Parathyroid adenoma (tissue), 2 donors: Measurements from ENCODE around the gene EDEM2.
"Not testable (repeated sequence)": the region's sequence is repeated elsewhere in the genome, so short reads cannot be mapped to it uniquely, and the experiment has no call there.

Source experiments
- H2AFZ ChIP-seq: fragments of 300-600 bp; sonication (generic); one replicate; pipeline ENCODE4 v1.7.0; 2017; ENCODE audit warnings: antibody characterized with exemption, mild to moderate bottlenecking
- H3K27ac ChIP-seq: fragments of 300-600 bp; sonication (generic); one replicate; pipeline ENCODE4 v1.7.0; 2017
- H3K27me3 ChIP-seq: fragments of 300-600 bp; sonication (generic); one replicate; pipeline ENCODE4 v1.7.0; 2017; ENCODE audit warnings: low read length; ENCODE audit not compliant: control insufficient read depth, insufficient read depth
- H3K36me3 ChIP-seq: fragments of 300-600 bp; sonication (generic); one replicate; pipeline ENCODE4 v1.7.0; 2017; ENCODE audit warnings: low read length; ENCODE audit not compliant: control insufficient read depth, insufficient read depth
- H3K4me1 ChIP-seq: fragments of 300-600 bp; sonication (generic); one replicate; pipeline ENCODE4 v1.7.0; 2017; ENCODE audit warnings: control low read depth
- H3K4me2 ChIP-seq: fragments of 300-600 bp; sonication (generic); one replicate; pipeline ENCODE4 v1.7.0; 2017; ENCODE audit warnings: low read length
- H3K4me3 ChIP-seq: fragments of 300-600 bp; sonication (generic); one replicate; pipeline ENCODE4 v1.7.0; 2017; ENCODE audit warnings: low read depth, low read length
- H3K79me2 ChIP-seq: fragments of 300-600 bp; sonication (generic); one replicate; pipeline ENCODE4 v1.7.0; 2017; ENCODE audit warnings: control low read depth
- H3K9ac ChIP-seq: fragments of 300-600 bp; sonication (generic); one replicate; pipeline ENCODE4 v1.7.0; 2017; ENCODE audit warnings: mild to moderate bottlenecking
- H3K9me3 ChIP-seq: fragments of 300-600 bp; sonication (generic); one replicate; pipeline ENCODE4 v1.7.0; 2017; ENCODE audit warnings: low read length; ENCODE audit not compliant: control insufficient read depth
- TF ChIP-seq, protein P1 (sequence below): fragments of 300-600 bp; sonication (generic); IDR thresholded peaks from one replicate; pipeline ENCODE4 v1.7.0; 2017; ENCODE audit warnings: antibody characterized with exemption, mild to moderate bottlenecking
- donor health status: primary hyperparathyroidism.

The EDEM2 gene, protein sequence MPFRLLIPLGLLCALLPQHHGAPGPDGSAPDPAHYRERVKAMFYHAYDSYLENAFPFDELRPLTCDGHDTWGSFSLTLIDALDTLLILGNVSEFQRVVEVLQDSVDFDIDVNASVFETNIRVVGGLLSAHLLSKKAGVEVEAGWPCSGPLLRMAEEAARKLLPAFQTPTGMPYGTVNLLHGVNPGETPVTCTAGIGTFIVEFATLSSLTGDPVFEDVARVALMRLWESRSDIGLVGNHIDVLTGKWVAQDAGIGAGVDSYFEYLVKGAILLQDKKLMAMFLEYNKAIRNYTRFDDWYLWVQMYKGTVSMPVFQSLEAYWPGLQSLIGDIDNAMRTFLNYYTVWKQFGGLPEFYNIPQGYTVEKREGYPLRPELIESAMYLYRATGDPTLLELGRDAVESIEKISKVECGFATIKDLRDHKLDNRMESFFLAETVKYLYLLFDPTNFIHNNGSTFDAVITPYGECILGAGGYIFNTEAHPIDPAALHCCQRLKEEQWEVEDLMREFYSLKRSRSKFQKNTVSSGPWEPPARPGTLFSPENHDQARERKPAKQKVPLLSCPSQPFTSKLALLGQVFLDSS

DNA sequence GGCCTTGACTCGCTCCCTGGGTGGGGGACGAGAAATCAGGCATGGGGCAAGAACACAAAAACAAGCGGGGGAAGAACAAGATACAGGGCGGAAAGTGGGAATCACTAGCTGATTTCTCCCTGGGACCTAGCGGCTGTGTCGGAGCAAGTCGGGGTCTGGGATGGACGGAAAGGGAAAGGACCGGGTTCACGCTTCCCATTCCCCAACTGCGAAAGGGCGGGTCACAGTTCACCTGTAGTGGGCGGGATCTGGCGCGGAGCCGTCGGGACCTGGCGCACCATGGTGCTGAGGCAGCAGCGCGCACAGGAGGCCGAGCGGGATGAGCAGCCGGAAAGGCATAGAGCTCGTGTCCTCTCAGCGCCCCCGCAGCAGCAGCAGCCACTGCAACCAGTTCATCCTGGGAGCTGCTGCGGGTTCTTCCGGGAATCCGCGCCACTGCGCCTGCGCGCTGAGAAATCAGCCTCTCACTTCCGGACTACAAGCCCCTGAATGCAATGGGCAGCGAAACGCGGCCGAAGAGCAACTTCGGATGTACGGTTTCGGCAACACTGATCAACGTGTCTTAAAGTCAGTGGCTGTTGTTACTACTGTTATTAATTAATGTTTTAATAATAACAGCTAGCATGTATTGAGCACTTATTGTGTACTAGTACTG, at the start of gene EDEM2:
EDEM2 (minus strand) TSS at position 417 of the 655 bp plus-strand sequence; CDS start at position 339, 78 bp downstream.
- peak within 1 kb of the TSS; percentile 94 for H3K4me2 ChIP-seq
- peaks cover 5% of the 10 kb centered on the region for H3K4me1 ChIP-seq
- no peaks in the 10 kb centered on the region for H3K79me2 ChIP-seq

GRCh38 chr20:35196313-35196712, 49.2 kb upstream of the EDEM2 start:
- H3K27ac ChIP-seq, result no peak overlapping the region
- no peaks in the 10 kb centered on the region for H3K79me2 ChIP-seq
- H3K4me1 ChIP-seq, result no peaks in the 10 kb centered on the region
- no peaks in the 10 kb centered on the region for H3K27me3 ChIP-seq
- H3K36me3 ChIP-seq, result no peaks in the 10 kb centered on the region
- TF ChIP-seq, protein P1, sequence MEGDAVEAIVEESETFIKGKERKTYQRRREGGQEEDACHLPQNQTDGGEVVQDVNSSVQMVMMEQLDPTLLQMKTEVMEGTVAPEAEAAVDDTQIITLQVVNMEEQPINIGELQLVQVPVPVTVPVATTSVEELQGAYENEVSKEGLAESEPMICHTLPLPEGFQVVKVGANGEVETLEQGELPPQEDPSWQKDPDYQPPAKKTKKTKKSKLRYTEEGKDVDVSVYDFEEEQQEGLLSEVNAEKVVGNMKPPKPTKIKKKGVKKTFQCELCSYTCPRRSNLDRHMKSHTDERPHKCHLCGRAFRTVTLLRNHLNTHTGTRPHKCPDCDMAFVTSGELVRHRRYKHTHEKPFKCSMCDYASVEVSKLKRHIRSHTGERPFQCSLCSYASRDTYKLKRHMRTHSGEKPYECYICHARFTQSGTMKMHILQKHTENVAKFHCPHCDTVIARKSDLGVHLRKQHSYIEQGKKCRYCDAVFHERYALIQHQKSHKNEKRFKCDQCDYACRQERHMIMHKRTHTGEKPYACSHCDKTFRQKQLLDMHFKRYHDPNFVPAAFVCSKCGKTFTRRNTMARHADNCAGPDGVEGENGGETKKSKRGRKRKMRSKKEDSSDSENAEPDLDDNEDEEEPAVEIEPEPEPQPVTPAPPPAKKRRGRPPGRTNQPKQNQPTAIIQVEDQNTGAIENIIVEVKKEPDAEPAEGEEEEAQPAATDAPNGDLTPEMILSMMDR, result no peak
- H3K4me2 ChIP-seq, result no peak overlapping the region
- no peak overlapping the region for H3K9ac ChIP-seq
- no peaks in the 10 kb centered on the region for H3K9me3 ChIP-seq
- H2AFZ ChIP-seq, result no peak overlapping the region
- no peak overlapping the region for H3K4me3 ChIP-seq

More for the DNA sequence above, at the start of gene EDEM2:
- Histone ChIP-seq H3K9me3 (no peaks in the 10 kb centered on the region), H3K9ac (peak within 1 kb of the TSS; percentile 43), H2AFZ (peak within 1 kb of the TSS; percentile 85), H3K27ac (peak within 1 kb of the TSS; percentile 69), H3K4me3 (peak within 1 kb of the TSS; percentile 93), H3K36me3 (no peaks in the 10 kb centered on the region), H3K27me3 (no peaks in the 10 kb centered on the region)
- TF ChIP-seq, protein P1, result no peak

DNA sequence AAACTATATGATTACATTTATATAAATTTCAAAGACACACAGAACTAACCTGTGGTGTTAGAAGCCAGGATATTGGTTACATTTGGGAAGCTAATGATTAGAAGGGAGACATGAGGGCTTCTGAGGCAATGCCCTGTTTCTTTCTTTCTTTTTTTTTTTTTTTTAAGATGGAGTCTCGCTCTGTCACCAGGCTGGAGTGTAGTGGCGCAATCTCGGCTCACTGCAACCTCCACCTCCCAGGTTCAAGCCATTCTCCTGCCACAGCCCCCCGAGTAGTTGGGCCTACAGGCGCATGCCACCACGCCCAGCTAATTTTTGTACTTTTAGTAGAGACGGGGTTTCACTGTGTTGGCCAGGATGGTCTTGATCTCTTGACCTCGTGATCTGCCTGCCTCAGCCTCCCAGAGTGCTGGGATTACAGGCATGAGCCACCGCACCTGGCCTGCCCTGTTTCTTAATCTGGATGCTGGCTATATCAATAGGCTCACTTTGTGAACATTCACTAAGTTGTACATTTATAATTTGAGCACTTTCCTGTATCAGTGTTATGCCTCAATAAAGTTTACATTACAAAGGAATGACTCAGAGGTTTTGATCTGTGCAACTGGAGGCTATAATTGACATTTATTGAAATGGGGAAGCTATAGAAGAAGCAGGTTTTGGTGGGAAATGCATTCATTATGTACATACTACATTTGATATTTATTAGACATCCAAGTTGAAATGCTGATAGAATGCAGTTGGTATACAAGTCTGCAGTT, 46.1 kb upstream of the EDEM2 start:
- H3K79me2 ChIP-seq, H3K27me3 ChIP-seq: not testable (repeated sequence)

DNA sequence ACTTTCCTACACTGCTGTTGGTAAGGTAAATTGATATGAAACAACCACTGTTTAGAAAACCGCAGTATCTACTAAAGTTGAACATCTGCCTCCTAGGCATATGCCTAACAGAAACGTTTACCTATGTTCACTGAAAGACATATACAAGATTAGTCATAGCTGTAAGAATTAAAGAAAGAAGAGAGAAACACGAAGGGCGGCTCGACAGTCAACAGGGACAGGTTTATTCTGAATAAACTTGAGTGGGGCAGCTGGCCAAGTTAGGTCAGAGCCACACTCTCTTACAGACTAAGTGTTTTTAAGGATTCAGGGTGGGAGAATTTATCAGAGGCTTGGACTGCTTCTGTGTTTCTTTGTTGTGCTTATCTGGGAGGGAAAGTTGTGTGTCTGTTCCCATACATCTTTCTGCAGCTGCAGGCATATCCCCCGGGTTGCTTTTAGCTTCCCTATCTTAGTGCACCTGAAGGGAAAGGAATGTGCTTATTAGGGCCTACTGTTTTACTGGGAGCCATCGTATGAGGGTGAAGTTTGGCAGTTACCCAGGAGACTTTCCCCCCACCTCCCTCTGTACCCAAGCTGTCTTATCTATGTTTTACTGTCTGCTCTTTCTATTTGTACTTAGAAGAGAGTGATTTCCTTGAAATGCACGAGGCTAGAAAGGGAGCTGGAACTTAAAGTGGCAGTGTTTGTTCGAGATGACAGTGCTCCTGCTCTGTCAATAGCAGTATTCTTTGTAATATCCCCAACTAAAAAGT, 45.2 kb upstream of the EDEM2 start:
- no peak overlapping the region for H2AFZ ChIP-seq
- H3K9ac ChIP-seq, result no peak overlapping the region
- H3K9me3 ChIP-seq, result no peaks in the 10 kb centered on the region
- TF ChIP-seq, protein P1, result no peak
- H3K79me2 ChIP-seq, result no peaks in the 10 kb centered on the region
- no peaks in the 10 kb centered on the region for H3K36me3 ChIP-seq
- H3K4me1 ChIP-seq, result no peaks in the 10 kb centered on the region
- H3K4me3 ChIP-seq, result no peak overlapping the region
- peak overlapping the region; percentile 49 for H3K4me2 ChIP-seq
- H3K27ac ChIP-seq, result no peak overlapping the region
- no peaks in the 10 kb centered on the region for H3K27me3 ChIP-seq

More for the DNA sequence above, 46.1 kb upstream of the EDEM2 start:
- H3K4me3 ChIP-seq, H3K9ac ChIP-seq, H3K4me2 ChIP-seq, H3K9me3 ChIP-seq, H3K27ac ChIP-seq, H3K4me1 ChIP-seq, H2AFZ ChIP-seq, H3K36me3 ChIP-seq: not testable (repeated sequence)
